Keratinocyte (primary cell): ENCODE data around the gene DIABLO. TPM values are rescaled to one million over a fixed set of nuclear protein-coding genes. Genes with fewer than 3 reads are reported as not detected.

Source experiments
- DNase-seq: peaks from one replicate; pipeline ENCODE4 v3.0.0-alpha.2; 2011; ENCODE audit warnings: low read depth, missing footprints, low spot score
- FAIRE-seq: peaks from 2 replicates; lab custom pipeline; 2011; peaks lifted over from hg19 to GRCh38; lab: Jason Lieb, UNC
- H2AFZ ChIP-seq: 2 replicates; pipeline ENCODE4 v1.6.0; 2012; ENCODE audit warnings: low read length, control low read depth, inconsistent platforms; ENCODE audit not compliant: control insufficient read depth
- H3K27ac ChIP-seq: 2 replicates; pipeline ENCODE4 v1.5.1; 2011; ENCODE audit warnings: low read length; ENCODE audit not compliant: control insufficient read depth, insufficient read depth
- H3K27me3 ChIP-seq: 3 replicates; pipeline ENCODE4 v1.6.0; 2011; ENCODE audit warnings: low read length; ENCODE audit not compliant: control insufficient read depth, insufficient read depth; ENCODE audit errors: extremely low read depth
- H3K36me3 ChIP-seq, 2 experiments: 2 replicates in 1 of 2; 3 replicates in 1 of 2; pipeline ENCODE4 v1.5.1; 2011; ENCODE audit warnings: low read length in 2 of 2, mild to moderate bottlenecking in 1 of 2; ENCODE audit not compliant: control insufficient read depth in 2 of 2, insufficient read depth in 2 of 2; ENCODE audit errors: extremely low read depth in 1 of 2
- H3K4me1 ChIP-seq: 3 replicates; pipeline ENCODE4 v1.5.1; 2011; ENCODE audit warnings: low read length; ENCODE audit not compliant: control insufficient read depth, insufficient read depth; ENCODE audit errors: extremely low read depth
- H3K4me2 ChIP-seq: 3 replicates; pipeline ENCODE4 v1.6.0; 2011; ENCODE audit warnings: low read depth, low read length; ENCODE audit not compliant: control insufficient read depth, insufficient read depth; ENCODE audit errors: extremely low read depth
- H3K4me3 ChIP-seq, 3 experiments: fragments of 200-600 bp in 1 of 3; sonication (generic) in 1 of 3; 2 replicates in 2 of 3; 3 replicates in 1 of 3; pipeline ENCODE4 v1.5.1; 2011 to 2016; ENCODE audit warnings: low read length in 3 of 3, mild to moderate bottlenecking in 3 of 3, control low read depth in 2 of 3, inconsistent platforms in 1 of 3, low read depth in 1 of 3, mixed read lengths in 1 of 3, mixed run types in 1 of 3, moderate library complexity in 1 of 3; ENCODE audit not compliant: control insufficient read depth in 2 of 3, insufficient read depth in 2 of 3; ENCODE audit errors: extremely low read depth in 1 of 3
- H3K79me2 ChIP-seq: 2 replicates; pipeline ENCODE4 v1.6.0; 2012; ENCODE audit warnings: low read length; ENCODE audit not compliant: control insufficient read depth, insufficient read depth
- H3K9ac ChIP-seq: 3 replicates; pipeline ENCODE4 v1.6.0; 2011; ENCODE audit warnings: low read length; ENCODE audit not compliant: control insufficient read depth, insufficient read depth; ENCODE audit errors: extremely low read depth
- H3K9me1 ChIP-seq: 3 replicates; pipeline ENCODE4 v1.6.0; 2011; ENCODE audit warnings: low read length; ENCODE audit not compliant: control insufficient read depth, insufficient read depth; ENCODE audit errors: extremely low read depth
- H3K9me3 ChIP-seq: 2 replicates; pipeline ENCODE4 v1.5.1; 2012; ENCODE audit warnings: low read depth, low read length; ENCODE audit not compliant: control insufficient read depth
- H4K20me1 ChIP-seq: 3 replicates; pipeline ENCODE4 v1.6.0; 2011; ENCODE audit warnings: low read length; ENCODE audit not compliant: control insufficient read depth, insufficient read depth; ENCODE audit errors: extremely low read depth
- CTCF ChIP-seq, 3 experiments: IDR thresholded peaks in 1 of 3; conservative IDR thresholded peaks in 1 of 3; optimal IDR thresholded peaks in 1 of 3; 2 replicates in 2 of 3; 3 replicates in 1 of 3; pipeline versions ENCODE3 to v1.5.1; 2011; ENCODE audit warnings: low read length in 3 of 3, mild to moderate bottlenecking in 3 of 3, moderate library complexity in 2 of 3, control low read depth in 1 of 3, inconsistent platforms in 1 of 3; ENCODE audit not compliant: insufficient read depth in 2 of 3; ENCODE audit errors: extremely low read depth in 1 of 3
- EZH2 ChIP-seq: IDR thresholded peaks from one replicate; pipeline ENCODE4 v1.6.1; 2012; ENCODE audit warnings: inconsistent platforms, mild to moderate bottlenecking, low read length, moderate library complexity
- dilution Hi-C: fragments of 300-500 bp; cut with MboI; formaldehyde crosslinking; loops from one replicate; pipeline ENCODE4 v1.7.0; 2020; ENCODE audit warnings: low sequenced_read_pairs; ENCODE audit not compliant: extremely low pct_ligation_motif_present
- polyA plus RNA-seq, 5 experiments: library from polyadenylated mRNA; depleted of rRNA in 3 of 5; stranded (reverse) in 3 of 5; stranded (forward) in 1 of 5; unstranded in 1 of 5; fragments of >200 nt; gene quantifications; 1 replicate in 1 of 5; 2 replicates in 3 of 5; 3 replicates in 1 of 5; pipeline versions ENCODE4 v1.2.1 to v1.2.3, GENCODE V29; 2011 to 2012; ENCODE audit warnings: missing spikeins in 2 of 5, low read depth in 1 of 5, low replicate concordance in 1 of 5

DIABLO gene
- polyA plus RNA-seq, 1 donor (not counting 4 experiments of a cell fraction or from before 2014, with no cell fraction given) = 41.6 TPM

- TF ChIP-seq CTCF (optimal IDR thresholded peaks at IDR 0.05 in 1 of 3, IDR thresholded peaks at IDR 0.05 in 1 of 3, conservative IDR thresholded peaks at IDR 0.05 in 1 of 3; ENCODE audit: extremely low read depth in 1 of 3, insufficient read depth in 2 of 3, low read length in 3 of 3) = no peak
- no peak for TF ChIP-seq EZH2
- Histone ChIP-seq H3K4me2 (no peak overlapping the region), H3K79me2 (no peaks in the 10 kb centered on the region), H2AFZ (no peak overlapping the region), H3K9ac (no peak overlapping the region), H3K27ac (no peak overlapping the region), H3K9me3 (no peaks in the 10 kb centered on the region), H3K4me1 (peaks cover 3% of the 10 kb centered on the region), H3K36me3 (peaks cover 21 to 23% of the 10 kb centered on the region in 2 experiments), H4K20me1 (no peaks in the 10 kb centered on the region), H3K27me3 (peaks cover 12% of the 10 kb centered on the region), H3K9me1 (no peaks in the 10 kb centered on the region), H3K4me3 (no peak overlapping the region)
- no peak for DNase-seq
- dilution Hi-C loops = no loop called here
- FAIRE-seq = no peak
Measured at GRCh38 chr12:122206976-122207375, 18.9 kb downstream of the DIABLO start.

- Histone ChIP-seq H3K79me2 (no peaks in the 10 kb centered on the region), H3K9ac (no peak overlapping the region), H3K27ac (no peak overlapping the region), H4K20me1 (no peaks in the 10 kb centered on the region), H3K9me3 (no peaks in the 10 kb centered on the region), H3K4me1 (peaks cover 3% of the 10 kb centered on the region), H3K36me3 (peaks cover 18% of the 10 kb centered on the region in 2 experiments), H3K4me3 (no peak overlapping the region), H3K4me2 (no peak overlapping the region), H3K27me3 (peaks cover 12% of the 10 kb centered on the region), H2AFZ (no peak overlapping the region), H3K9me1 (no peaks in the 10 kb centered on the region)
- dilution Hi-C loops = no loop called here
- TF ChIP-seq EZH2 = no peak
- no peak for TF ChIP-seq CTCF (optimal IDR thresholded peaks at IDR 0.05 in 1 of 3, IDR thresholded peaks at IDR 0.05 in 1 of 3, conservative IDR thresholded peaks at IDR 0.05 in 1 of 3; ENCODE audit: extremely low read depth in 1 of 3, insufficient read depth in 2 of 3, low read length in 3 of 3)
- DNase-seq (no peak), FAIRE-seq (no peak)
Measured at GRCh38 chr12:122206111-122206881, 19.6 kb downstream of the DIABLO start.
